Common myeloid progenitor, CD34-positive (primary cell): ENCODE results near the gene ANKLE2.

Experiments
- CTCF ChIA-PET: fragments of 350-600 bp; sonication (Branson Sonifier 250); formaldehyde crosslinking; loops from one replicate; lab custom pipeline; 2021; ENCODE audit warnings: antibody characterized with exemption; lab: Charles Lee
- POLR2A ChIA-PET: fragments of 350-600 bp; sonication (Branson Sonifier 250); formaldehyde crosslinking; loops from one replicate; lab custom pipeline; 2021; ENCODE audit warnings: antibody characterized with exemption; lab: Charles Lee
- DNase-seq, 3 donors: peaks; one replicate each; pipeline versions ENCODE4 v3.0.0 to v3.0.0-alpha.2; 2013
- H3K27ac ChIP-seq, 2 experiments: 1 replicate in 1 of 2; 2 replicates in 1 of 2; pipeline ENCODE4 v1.7.0; 2013; ENCODE audit warnings: inconsistent platforms in 2 of 2, low read length in 2 of 2, mild to moderate bottlenecking in 2 of 2, low read depth in 1 of 2, moderate library complexity in 1 of 2; ENCODE audit not compliant: severe bottlenecking in 2 of 2, insufficient read depth in 1 of 2, poor library complexity in 1 of 2
- H3K27me3 ChIP-seq, 5 experiments: replicated peaks in 2 of 5; 1 replicate in 3 of 5; 2 replicates in 2 of 5; pipeline versions ENCODE4 v1.6.1 to v1.7.0; 2013; ENCODE audit warnings: low read length in 4 of 5, mild to moderate bottlenecking in 2 of 5, moderate library complexity in 2 of 5, inconsistent platforms in 1 of 5; ENCODE audit not compliant: insufficient read depth in 5 of 5, control insufficient read depth in 4 of 5
- H3K36me3 ChIP-seq, 4 experiments: 1 replicate in 2 of 4; 2 replicates in 2 of 4; pipeline versions ENCODE4 v1.6.1 to v1.7.0; 2013; ENCODE audit warnings: low read length in 3 of 4, control low read depth in 1 of 4, mild to moderate bottlenecking in 1 of 4; ENCODE audit not compliant: control insufficient read depth in 4 of 4, insufficient read depth in 4 of 4
- H3K4me1 ChIP-seq, 4 experiments: 1 replicate in 3 of 4; 2 replicates in 1 of 4; pipeline versions ENCODE4 v1.6.1 to v1.7.1; 2013; ENCODE audit warnings: low read length in 3 of 4, mild to moderate bottlenecking in 3 of 4, control low read depth in 1 of 4, inconsistent platforms in 1 of 4, moderate library complexity in 1 of 4; ENCODE audit not compliant: control insufficient read depth in 4 of 4, insufficient read depth in 4 of 4; ENCODE audit errors: control extremely low read depth in 1 of 4
- H3K4me3 ChIP-seq, 7 experiments: 1 replicate in 4 of 7; 2 replicates in 3 of 7; pipeline versions ENCODE4 v1.5.1 to v1.7.0; 2013; ENCODE audit warnings: mild to moderate bottlenecking in 7 of 7, low read length in 6 of 7, moderate library complexity in 6 of 7, inconsistent platforms in 2 of 7, low read depth in 2 of 7, control low read depth in 1 of 7; ENCODE audit not compliant: insufficient read depth in 4 of 7, control insufficient read depth in 1 of 7; ENCODE audit errors: extremely low read depth in 1 of 7
- H3K9me3 ChIP-seq, 5 experiments: 1 replicate in 4 of 5; 2 replicates in 1 of 5; pipeline versions ENCODE4 v1.6.1 to v1.7.1; 2013; ENCODE audit warnings: low read length in 4 of 5, mild to moderate bottlenecking in 2 of 5, inconsistent platforms in 1 of 5, low read depth in 1 of 5, moderate library complexity in 1 of 5; ENCODE audit not compliant: control insufficient read depth in 4 of 5, insufficient read depth in 2 of 5; ENCODE audit errors: control extremely low read depth in 1 of 5
- WGBS: methylation state at CpG from one replicate; pipeline ENCODE4 v1.1.5; 2013; ENCODE audit not compliant: insufficient coverage; 5-methylcytosine and 5-hydroxymethylcytosine counted together

Gene ANKLE2

DNA sequence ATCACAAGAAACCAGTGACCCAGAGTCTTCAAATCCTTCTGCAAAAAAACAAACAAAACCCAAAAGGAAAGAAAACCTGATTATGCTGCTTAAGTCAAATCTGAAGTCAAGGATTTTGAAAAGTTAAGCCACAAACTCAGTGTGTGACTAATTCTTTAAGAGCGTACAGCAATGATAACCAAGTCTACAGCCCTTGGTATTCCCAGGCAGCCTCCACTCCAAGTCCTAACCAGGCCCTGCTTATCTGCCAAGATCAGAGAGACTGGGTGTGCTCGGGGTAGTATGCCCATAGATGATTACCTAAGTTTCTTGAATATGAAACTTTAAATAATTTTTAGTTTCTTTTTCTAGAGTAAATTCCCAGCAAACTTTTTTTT, 37.9 kb downstream of the ANKLE2 start:
- WGBS, result 100% methylated on average over 1 of the region's 2 CpGs
- DNase-seq, result no peak
- Histone ChIP-seq H3K36me3 (peaks cover 24 to 90% (median 70%) of the 10 kb centered on the region in 4 experiments), H3K9me3 (no peaks in the 10 kb centered on the region), H3K27ac (no peak overlapping the region), H3K27me3 (no peaks in the 10 kb centered on the region), H3K4me1 (no peaks in the 10 kb centered on the region), H3K4me3 (no peak overlapping the region)
- ChIA-PET POLR2A (no interaction called here), CTCF (no interaction called here)

DNA sequence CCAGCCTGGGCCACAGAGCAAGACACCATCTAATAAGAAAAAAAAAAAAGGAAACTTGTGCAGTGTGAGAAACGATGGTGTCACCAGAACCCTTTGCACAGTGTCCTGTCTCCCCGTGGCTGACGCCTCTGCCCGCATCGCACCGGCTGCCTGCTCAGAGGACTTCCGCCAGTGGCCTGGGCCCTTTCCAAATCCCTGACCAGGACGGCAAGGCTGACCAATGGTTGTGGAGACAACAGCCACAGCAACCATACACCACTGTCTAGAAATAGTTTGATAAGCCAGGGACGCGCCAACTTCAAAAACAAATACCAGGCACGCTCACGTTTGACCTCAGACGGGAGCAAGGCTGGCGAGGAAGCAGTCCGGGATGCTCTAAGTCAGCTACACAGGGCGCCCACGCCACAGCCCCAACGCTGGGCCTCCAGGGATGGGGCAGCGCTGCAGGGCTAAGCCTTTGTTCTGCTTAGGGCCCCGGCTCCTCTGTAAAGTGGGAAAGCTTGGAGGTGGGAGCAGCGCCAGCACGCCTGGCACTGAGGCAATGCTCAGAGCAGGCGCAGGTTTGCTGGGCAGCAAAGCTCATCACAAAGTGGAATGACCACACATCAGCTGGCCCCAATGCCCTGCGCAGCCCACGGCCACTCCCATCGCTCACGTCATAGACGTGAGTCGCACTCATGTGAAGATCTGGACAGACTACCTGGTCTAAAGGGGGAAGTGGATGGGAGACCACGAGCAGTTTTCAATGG, 38.4 kb downstream of the ANKLE2 start:
- no peak overlapping the region for H3K27ac ChIP-seq
- POLR2A ChIA-PET, result no interaction called here
- DNase-seq, result no peak
- H3K27me3 ChIP-seq, result no peaks in the 10 kb centered on the region
- no peaks in the 10 kb centered on the region for H3K4me1 ChIP-seq
- peaks cover 22 to 89% (median 66%) of the 10 kb centered on the region in 4 experiments for H3K36me3 ChIP-seq
- CTCF ChIA-PET, result no interaction called here
- 96% methylated on average over 29 of the region's 30 CpGs for WGBS
- H3K9me3 ChIP-seq, result no peaks in the 10 kb centered on the region
- no peak overlapping the region for H3K4me3 ChIP-seq

DNA sequence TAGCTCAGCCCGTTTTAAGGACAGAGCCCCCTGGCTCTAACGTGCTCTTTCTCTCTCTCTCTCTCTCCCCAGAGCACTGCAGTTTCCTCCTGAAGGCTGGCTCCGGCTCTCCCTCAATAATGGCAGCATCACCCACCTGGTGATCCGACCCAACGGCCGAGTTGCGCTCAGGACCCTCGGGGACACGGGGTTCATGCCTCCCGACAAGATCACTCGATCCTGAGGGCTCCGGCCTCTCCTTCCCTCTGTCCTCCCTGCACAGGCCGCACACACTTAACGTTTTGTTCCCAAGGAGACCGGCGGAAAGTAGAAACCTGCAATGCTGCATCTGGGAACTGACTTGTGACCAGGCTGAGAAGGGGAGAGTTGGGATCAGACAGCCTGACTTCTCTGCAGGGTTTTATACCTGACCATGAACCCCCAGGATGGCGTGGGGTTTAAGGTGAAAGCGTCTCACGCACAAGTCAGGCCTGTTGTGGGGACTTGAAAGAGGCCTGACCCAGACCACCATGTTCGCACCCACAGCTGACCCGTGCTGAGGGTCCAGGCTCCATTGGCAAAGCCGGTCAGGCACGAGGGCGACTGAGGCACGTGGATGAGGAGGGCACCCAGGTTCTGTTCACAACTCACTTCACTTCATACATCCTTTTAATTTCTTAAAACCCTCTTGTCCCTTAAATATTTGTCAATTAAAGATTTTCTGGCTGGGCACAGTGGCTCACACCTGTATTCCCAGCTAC, 40.9 kb downstream of the ANKLE2 start:
- 95% methylated on average over 19 of the region's 25 CpGs for WGBS
- POLR2A ChIA-PET, result no interaction called here
- no peak overlapping the region for H3K27ac ChIP-seq
- no peaks in the 10 kb centered on the region for H3K27me3 ChIP-seq
- H3K4me3 ChIP-seq, result no peak overlapping the region
- no peaks in the 10 kb centered on the region for H3K4me1 ChIP-seq
- no peak for DNase-seq
- CTCF ChIA-PET, result no interaction called here
- no peaks in the 10 kb centered on the region for H3K9me3 ChIP-seq
- H3K36me3 ChIP-seq, result peaks cover 9 to 86% (median 61%) of the 10 kb centered on the region in 4 experiments

DNA sequence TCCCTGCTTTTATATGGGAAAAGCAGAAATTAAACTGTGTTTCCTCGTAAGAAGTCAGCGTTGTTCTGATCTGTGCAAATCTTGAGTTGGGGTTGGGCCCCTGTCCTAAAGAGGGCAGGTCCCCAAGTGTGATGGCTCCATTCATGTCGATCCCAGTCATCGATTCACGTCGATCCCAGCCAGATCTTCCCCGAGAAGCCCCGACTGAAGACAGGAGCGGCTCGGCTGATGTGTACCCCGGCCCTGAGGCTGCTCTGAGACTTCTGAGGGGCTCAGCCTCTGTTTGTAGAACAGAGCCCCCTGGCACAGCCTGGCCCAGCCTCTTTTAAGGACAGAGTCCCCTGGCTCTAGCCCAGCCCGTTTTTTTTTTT, 41.7 kb downstream of the ANKLE2 start:
- DNase-seq, result no peak
- CTCF ChIA-PET, result no interaction called here
- Histone ChIP-seq H3K4me1 (no peaks in the 10 kb centered on the region), H3K9me3 (no peaks in the 10 kb centered on the region), H3K27me3 (no peaks in the 10 kb centered on the region), H3K36me3 (peaks cover 8 to 81% (median 54%) of the 10 kb centered on the region in 4 experiments), H3K27ac (no peak overlapping the region), H3K4me3 (no peak overlapping the region)
- POLR2A ChIA-PET, result no interaction called here
- 93% methylated on average over 12 of the region's 12 CpGs for WGBS

DNA sequence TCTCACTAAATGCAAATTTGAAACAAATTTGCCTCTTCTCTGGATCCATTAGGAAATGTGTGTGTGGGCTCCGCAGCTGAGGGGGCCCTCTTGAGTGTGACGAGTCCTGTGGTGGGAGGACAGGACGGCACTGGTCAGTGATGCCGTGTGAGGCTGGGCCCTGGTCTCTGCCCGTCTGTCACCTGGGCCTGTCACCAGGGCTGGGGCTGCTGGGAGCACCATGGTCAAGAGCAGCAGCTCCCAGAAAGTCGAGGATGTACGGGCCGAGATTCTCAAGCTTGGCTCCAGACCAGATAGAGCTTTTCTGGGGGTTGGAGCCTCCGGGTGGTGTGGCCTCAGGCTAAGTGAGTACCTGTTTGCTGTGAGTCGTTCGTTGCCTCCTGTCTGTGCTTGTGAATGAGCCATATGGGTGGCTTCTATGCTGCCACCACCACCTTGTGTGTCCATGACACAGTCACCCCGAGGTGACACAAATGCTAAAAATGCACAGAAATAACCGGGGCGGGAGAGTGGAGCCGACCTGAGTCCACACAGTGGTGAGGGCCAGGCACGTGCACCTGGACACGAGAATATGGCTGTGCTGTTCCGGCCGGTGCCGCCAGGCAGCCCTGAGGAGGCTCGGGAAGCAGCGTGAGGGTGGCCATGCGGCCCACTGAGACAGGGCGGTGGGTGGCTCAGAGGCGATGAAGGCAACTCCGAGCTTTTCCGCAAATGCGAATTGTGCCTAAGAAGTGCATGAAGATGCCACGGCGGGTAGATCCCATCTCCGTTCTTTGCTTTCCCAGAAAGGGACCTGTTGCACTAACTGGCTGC, 42.3 kb downstream of the ANKLE2 start:
- Histone ChIP-seq H3K36me3 (peaks cover 9 to 81% (median 51%) of the 10 kb centered on the region in 4 experiments), H3K4me1 (no peaks in the 10 kb centered on the region), H3K27ac (no peak overlapping the region), H3K9me3 (no peaks in the 10 kb centered on the region), H3K27me3 (no peaks in the 10 kb centered on the region), H3K4me3 (no peak overlapping the region)
- no peak for DNase-seq
- WGBS, result 96% methylated on average over 28 of the region's 31 CpGs
- ChIA-PET CTCF (no interaction called here), POLR2A (no interaction called here)

DNA sequence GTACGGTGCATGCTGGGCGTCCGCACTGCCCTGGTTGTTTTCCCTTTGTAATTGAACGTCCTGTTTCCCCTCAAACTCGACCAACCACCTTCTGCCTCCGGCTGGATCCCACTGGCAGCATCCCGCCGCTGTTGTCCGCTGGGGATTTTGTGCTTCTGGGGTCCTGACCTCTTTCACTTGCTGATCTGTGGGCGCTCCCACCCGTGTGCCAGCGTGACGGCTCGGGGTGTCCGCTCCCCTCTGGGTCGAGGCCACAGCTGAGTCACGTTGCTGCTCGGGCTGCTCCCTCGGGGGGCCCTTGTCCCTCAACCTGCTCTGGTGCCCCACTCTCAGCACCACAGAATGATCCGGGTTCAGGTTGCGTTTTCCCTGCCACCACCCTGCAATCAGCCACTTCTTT, 43.0 kb downstream of the ANKLE2 start:
- Histone ChIP-seq H3K4me3 (no peak overlapping the region), H3K27ac (no peak overlapping the region), H3K9me3 (no peaks in the 10 kb centered on the region), H3K27me3 (no peaks in the 10 kb centered on the region), H3K4me1 (no peaks in the 10 kb centered on the region), H3K36me3 (peaks cover 8 to 81% (median 48%) of the 10 kb centered on the region in 4 experiments)
- POLR2A ChIA-PET, result no interaction called here
- 96% methylated on average over 21 of the region's 21 CpGs for WGBS
- DNase-seq, result no peak
- CTCF ChIA-PET, result interaction anchor here (1.2 kb wide), 1 partner anchor 49 kb away, joined by 5 read pairs; no protein-coding TSS in a partner anchor
